HepG2 (cell line): ENCODE measurements around the gene ZFHX3. TPM values are rescaled to one million over a fixed set of nuclear protein-coding genes. Genes with fewer than 3 reads are reported as not detected.

Experiments used
- CERS6 ChIP-seq: sonication (generic); formaldehyde crosslinking; IDR thresholded peaks from 2 replicates; pipeline ENCODE4 v1.5.0; 2020; ENCODE audit warnings: missing genetic modification reagents
- GATAD1 ChIP-seq: IDR thresholded peaks from 2 replicates; pipeline ENCODE4 v1.6.1; 2016; ENCODE audit warnings: missing genetic modification reagents, missing compliant biosample characterization
- HNF1B ChIP-seq: sonication (generic); formaldehyde crosslinking; IDR thresholded peaks from 2 replicates; pipeline ENCODE4 v1.5.1; 2020; ENCODE audit warnings: mild to moderate bottlenecking, moderate library complexity, missing genetic modification reagents
- ISX ChIP-seq: sonication (generic); formaldehyde crosslinking; conservative IDR thresholded peaks from 2 replicates; pipeline ENCODE4 v1.5.0; 2020; ENCODE audit warnings: missing genetic modification reagents
- MYPOP ChIP-seq: sonication (generic); formaldehyde crosslinking; IDR thresholded peaks from 2 replicates; pipeline ENCODE4 v1.8.1; 2023; ENCODE audit warnings: mild to moderate bottlenecking, moderate library complexity, missing genetic modification reagents
- NAIF1 ChIP-seq: sonication (generic); formaldehyde crosslinking; IDR thresholded peaks from 2 replicates; pipeline ENCODE4 v1.5.0; 2020; ENCODE audit warnings: mild to moderate bottlenecking, missing genetic modification reagents, borderline replicate concordance
- PHF8 ChIP-seq: sonication (generic); formaldehyde crosslinking; IDR thresholded peaks from 2 replicates; pipeline ENCODE4 v1.5.0; 2020; ENCODE audit warnings: missing genetic modification reagents
- RARA ChIP-seq: IDR thresholded peaks from 2 replicates; pipeline ENCODE4 v1.6.1; 2016; ENCODE audit warnings: missing genetic modification reagents, missing compliant biosample characterization
- SNAPC2 ChIP-seq: sonication (generic); formaldehyde crosslinking; IDR thresholded peaks from 2 replicates; pipeline ENCODE4 v1.8.1; 2022; ENCODE audit warnings: mild to moderate bottlenecking, missing genetic modification reagents
- STAT5B ChIP-seq: sonication (generic); formaldehyde crosslinking; IDR thresholded peaks from 2 replicates; pipeline ENCODE4 v1.4.0; 2020; ENCODE audit warnings: missing genetic modification reagents
- TBL1XR1 ChIP-seq: fragments of 150-350 bp; IDR thresholded peaks from 2 replicates; pipeline ENCODE4 v1.6.1; 2014; ENCODE audit warnings: borderline replicate concordance, low read length; ENCODE audit not compliant: partially characterized antibody
- TGIF2 ChIP-seq: IDR thresholded peaks from 2 replicates; pipeline ENCODE4 v1.6.1; 2016; ENCODE audit warnings: control low read depth, missing compliant biosample characterization
- ZBTB20 ChIP-seq: sonication (generic); formaldehyde crosslinking; IDR thresholded peaks from 2 replicates; pipeline ENCODE4 v1.8.1; 2023; ENCODE audit warnings: missing genetic modification reagents, low read depth, mild to moderate bottlenecking, borderline replicate concordance
- ZFYVE20 ChIP-seq: sonication (generic); formaldehyde crosslinking; IDR thresholded peaks from 2 replicates; pipeline ENCODE4 v1.8.0; 2023; ENCODE audit warnings: low read depth, mild to moderate bottlenecking, moderate library complexity, missing genetic modification reagents, borderline replicate concordance
- ZNF362 ChIP-seq: sonication (generic); formaldehyde crosslinking; IDR thresholded peaks from 2 replicates; pipeline ENCODE4 v1.4.0; 2020; ENCODE audit warnings: missing genetic modification reagents, mild to moderate bottlenecking, borderline replicate concordance
- ZNF512B ChIP-seq: sonication (generic); formaldehyde crosslinking; IDR thresholded peaks from 2 replicates; pipeline ENCODE4 v1.5.1; 2020; ENCODE audit warnings: missing genetic modification reagents, mild to moderate bottlenecking, borderline replicate concordance
- ZNF556 ChIP-seq: sonication (generic); formaldehyde crosslinking; IDR thresholded peaks from 2 replicates; pipeline ENCODE4 v1.4.0; 2020; ENCODE audit warnings: mild to moderate bottlenecking, missing genetic modification reagents, borderline replicate concordance
- ZNF605 ChIP-seq: sonication (generic); formaldehyde crosslinking; IDR thresholded peaks from 2 replicates; pipeline ENCODE4 v1.8.0; 2022; ENCODE audit warnings: mild to moderate bottlenecking, missing genetic modification reagents
- ZNF615 ChIP-seq: sonication (generic); formaldehyde crosslinking; IDR thresholded peaks from 2 replicates; pipeline ENCODE4 v1.5.0; 2020; ENCODE audit warnings: mild to moderate bottlenecking, missing genetic modification reagents, borderline replicate concordance
- ZNF616 ChIP-seq: sonication (generic); formaldehyde crosslinking; IDR thresholded peaks from 2 replicates; pipeline ENCODE4 v1.5.0; 2020; ENCODE audit warnings: low read depth, mild to moderate bottlenecking, missing genetic modification reagents
- ZNF83 ChIP-seq: sonication (generic); formaldehyde crosslinking; IDR thresholded peaks from 2 replicates; pipeline ENCODE4 v1.4.0; 2020; ENCODE audit warnings: missing genetic modification reagents, mild to moderate bottlenecking, borderline replicate concordance
- polyA plus RNA-seq, 8 experiments: library from polyadenylated mRNA; depleted of rRNA in 3 of 8; stranded (reverse) in 7 of 8; unstranded in 1 of 8; fragments of >200 nt; fragmentation: Illumina TruSeq in 4 of 8; extraction: Trizol in 4 of 8; gene quantifications; 2 replicates each; pipeline versions ENCODE4 v1.2.1 to v1.2.3, GENCODE V29; 2011 to 2016; ENCODE audit warnings: low read depth in 4 of 8, missing spikeins in 1 of 8, mixed read lengths in 1 of 8; ENCODE audit not compliant: insufficient read depth in 1 of 8
- total RNA-seq, 5 experiments: library from RNA; depleted of rRNA; stranded (reverse); fragments of >200 nt; fragmentation: Illumina TruSeq; extraction: Trizol; gene quantifications; 2 replicates each; pipeline ENCODE4 v1.2.3, GENCODE V29; 2016; ENCODE audit warnings: low read depth in 1 of 5

Gene ZFHX3
- total and polyA plus RNA-seq, 2 of the 13 experiments (the other 11 are each of a cell fraction or from before 2014, with no cell fraction given): 5.0 to 6.0 TPM

- no peak for TF ChIP-seq CERS6 (CRISPR knock-in tag)
- TF ChIP-seq GATAD1: no peak
- TF ChIP-seq ISX (CRISPR knock-in tag): no peak
- TF ChIP-seq TBL1XR1: no peak
- TF ChIP-seq ZNF83 (CRISPR knock-in tag): no peak
- TF ChIP-seq PHF8: no peak
- TF ChIP-seq MYPOP (CRISPR knock-in tag): no peak
- TF ChIP-seq ZNF362 (CRISPR knock-in tag): no peak
- TF ChIP-seq HNF1B (CRISPR knock-in tag): no peak
- TF ChIP-seq ZBTB20 (CRISPR knock-in tag): no peak
- no peak for TF ChIP-seq STAT5B (CRISPR knock-in tag)
- TF ChIP-seq ZNF615 (CRISPR knock-in tag): no peak
- no peak for TF ChIP-seq SNAPC2
- no peak for TF ChIP-seq ZNF605 (CRISPR knock-in tag)
- no peak for TF ChIP-seq ZFYVE20
- TF ChIP-seq ZNF556 (CRISPR knock-in tag): no peak
- TF ChIP-seq ZNF616: no peak
- TF ChIP-seq ZNF512B: no peak
- no peak for TF ChIP-seq TGIF2 (CRISPR knock-in tag)
- peak; percentile 66 for TF ChIP-seq RARA (CRISPR knock-in tag)
- TF ChIP-seq NAIF1 (CRISPR knock-in tag): no peak
Measured at GRCh38 chr16:72783716-72784318, 264.1 kb downstream of the ZFHX3 start (continued).
